HG02642 (cell line): ENCODE results near the gene ARHGAP6.

Source experiments
- ATAC-seq: cut with Tn5 transposase; IDR thresholded peaks from one replicate; pipeline ENCODE4 v1.9.1; 2021; ENCODE audit warnings: mild to moderate bottlenecking; ENCODE audit not compliant: unreplicated experiment, poor library complexity

Gene ARHGAP6

GRCh38 chrX:11209798-11210414, 455.8 kb downstream of the ARHGAP6 start:
- ATAC-seq = no peak

DNA sequence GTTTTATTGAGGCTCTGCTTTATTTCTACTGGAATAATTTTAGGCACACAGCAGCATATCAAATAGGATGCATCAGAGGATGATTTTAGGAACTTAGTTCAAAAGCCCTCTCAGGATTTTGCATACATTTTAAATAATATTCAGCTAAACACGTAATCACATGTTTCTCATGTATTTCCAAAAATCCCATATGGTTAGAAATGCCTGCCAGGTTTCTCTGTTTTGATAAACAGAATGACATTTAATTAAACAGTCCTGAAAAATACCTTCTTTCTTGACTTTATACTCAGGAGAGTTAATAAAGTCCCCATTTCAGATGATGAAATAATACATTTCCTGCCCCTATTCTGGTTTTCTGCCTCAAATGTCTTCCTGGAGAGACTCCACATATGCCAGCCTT, 459.0 kb downstream of the ARHGAP6 start:
- no peak for ATAC-seq

DNA sequence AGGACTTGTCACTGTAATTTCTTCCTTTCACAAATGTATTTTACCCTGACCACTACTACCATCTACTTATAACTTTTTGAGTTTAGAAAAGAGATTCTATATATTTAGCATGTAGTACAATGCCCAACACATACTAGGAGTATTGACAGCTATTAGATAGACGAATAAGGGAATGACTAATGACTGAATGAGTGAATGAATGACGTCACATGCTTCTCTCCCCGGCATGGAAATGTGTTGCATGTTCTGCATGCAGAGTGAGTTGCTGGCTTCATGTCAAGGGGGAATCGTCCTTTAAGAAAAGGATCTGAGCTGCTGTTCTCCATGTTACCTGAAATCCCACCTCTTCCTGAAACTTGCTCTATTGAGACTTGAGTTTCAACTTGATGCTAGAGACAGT, 459.9 kb downstream of the ARHGAP6 start:
- no peak for ATAC-seq

DNA sequence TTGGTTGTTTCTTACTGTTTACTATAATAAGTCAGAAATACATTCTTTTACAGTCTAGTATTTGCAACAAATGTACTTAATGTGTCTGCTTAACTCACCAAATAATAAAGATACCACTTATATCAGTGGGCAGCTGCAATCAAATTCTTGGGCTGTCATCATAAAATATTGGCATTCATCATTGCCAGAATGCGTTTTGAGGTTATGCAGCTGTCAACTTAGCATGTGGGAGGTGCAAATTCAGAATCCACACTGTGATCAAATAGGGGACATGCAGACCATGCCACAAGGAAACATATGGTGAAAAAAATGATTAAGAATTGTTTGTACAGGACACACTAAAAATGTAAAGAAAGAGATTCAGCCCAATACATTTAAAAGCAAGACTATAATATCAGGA, 468.0 kb downstream of the ARHGAP6 start:
- ATAC-seq = no peak

DNA sequence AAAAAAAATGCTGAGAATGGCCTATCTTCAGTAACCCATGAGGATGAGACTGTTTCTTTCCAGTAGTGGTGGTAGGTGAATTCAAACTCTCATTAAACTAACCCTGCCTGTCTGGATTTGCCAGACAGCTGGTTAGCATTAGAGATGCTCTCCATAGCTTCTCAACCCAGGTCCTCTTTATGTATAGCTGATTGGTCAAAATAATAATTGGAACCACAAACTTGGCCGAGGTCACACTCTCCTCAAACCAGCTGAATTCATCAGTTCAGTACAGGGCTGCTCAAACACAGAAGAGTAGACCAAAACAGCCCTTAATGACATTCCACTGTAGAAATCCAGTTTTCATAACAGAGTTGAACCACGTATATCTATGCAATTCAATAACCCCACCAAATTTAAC, 469.2 kb downstream of the ARHGAP6 start:
- ATAC-seq = no peak

DNA sequence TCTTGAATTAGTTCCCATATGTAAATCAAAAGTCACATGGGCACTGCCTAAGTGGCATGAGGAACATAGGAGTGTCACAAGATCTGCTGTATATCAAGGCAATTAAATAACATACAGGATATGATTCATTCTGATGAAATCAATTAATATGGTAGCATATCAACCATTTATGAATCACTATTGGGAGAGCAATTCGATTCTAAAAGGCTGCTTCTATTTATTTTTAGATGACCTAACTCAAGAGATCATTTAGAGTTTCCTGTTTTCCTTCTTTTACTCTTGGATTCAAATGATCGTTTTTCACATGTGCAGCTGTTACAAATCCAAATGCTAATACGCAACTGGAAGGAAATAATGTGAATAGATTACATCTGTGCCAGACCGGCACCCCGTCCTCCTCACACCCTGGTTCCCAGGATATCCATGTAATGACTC, 472.7 kb downstream of the ARHGAP6 start:
- ATAC-seq = no peak

DNA sequence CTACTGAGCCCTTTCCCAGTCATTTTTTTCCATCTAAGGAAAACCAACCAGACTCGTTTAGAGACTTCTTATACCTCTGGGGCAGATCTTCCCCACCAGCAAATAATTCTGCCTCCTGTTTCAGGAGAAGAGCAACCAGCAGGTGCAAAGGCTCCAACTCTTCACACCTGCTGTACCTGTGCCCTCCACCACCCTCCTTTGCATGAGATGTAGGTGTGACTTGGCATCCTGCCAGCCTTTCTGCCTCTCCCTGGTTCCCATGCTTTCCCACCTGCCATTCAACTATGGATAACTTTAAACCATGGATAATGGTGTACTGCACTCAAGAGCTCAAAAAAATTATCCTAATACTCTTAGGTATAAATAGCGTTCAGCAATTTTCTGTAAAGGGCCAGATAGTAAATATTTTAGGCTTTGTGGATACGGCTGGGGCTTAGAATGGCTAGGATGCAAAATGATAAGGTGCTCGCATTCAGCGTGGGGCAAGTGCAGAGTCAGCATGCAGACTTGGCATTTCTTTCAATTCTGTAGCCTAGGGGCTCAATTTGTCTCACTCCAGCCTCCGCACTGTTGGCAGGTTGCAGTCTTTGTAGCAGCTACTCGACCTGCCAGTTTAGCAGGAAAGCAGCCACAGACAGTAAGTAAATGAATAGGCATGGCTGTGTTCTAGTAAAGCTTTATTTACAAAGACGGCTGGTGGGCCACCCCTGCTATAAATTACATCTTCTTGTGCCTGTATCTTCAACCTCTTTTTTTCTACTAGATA, 474.8 kb downstream of the ARHGAP6 start:
- no peak for ATAC-seq

DNA sequence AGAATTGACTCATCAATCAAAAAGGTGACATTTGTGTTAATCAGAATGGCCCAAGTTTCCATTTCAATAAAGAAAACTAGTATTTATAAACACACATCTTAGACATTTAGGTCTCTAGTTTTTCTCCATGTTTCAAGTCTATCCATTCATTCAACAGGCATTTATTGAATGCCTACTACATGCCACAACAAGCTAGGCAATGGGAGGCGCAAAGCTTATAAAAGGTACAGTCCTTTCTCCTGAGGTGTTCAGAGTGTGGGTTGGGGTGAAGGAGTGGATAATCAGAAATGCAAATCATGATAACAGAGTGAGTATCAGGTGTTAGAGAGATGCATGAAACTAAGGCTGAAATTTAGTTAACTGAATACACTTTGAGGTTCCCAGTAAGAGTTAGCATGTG, 476.6 kb downstream of the ARHGAP6 start:
- no peak for ATAC-seq

- ATAC-seq = no peak
These were observed 477.1 kb downstream of the ARHGAP6 start for GRCh38 chrX:11188664-11189063.

- no peak for ATAC-seq
These were observed 478.7 kb downstream of the ARHGAP6 start for GRCh38 chrX:11187001-11187400.

- ATAC-seq = no peak
These were observed 479.9 kb downstream of the ARHGAP6 start for GRCh38 chrX:11185861-11186260.

DNA sequence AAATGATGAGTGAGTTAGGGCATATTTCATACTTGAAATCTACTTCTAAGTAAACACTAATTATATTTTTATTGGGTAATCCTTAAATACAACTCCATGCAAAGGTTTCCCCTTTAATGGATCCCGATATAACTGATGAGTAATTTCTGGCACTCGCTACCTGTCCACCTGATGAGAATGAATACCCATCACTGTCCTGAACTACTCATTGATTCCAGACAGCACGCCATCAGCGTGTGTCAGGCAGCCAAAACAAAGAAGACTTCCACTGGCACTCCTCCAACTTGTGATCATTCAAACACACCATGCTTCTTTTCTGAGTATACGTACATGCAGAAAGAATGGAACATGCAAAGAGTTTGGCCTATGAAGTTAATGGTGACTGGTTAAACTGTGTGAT, 485.1 kb downstream of the ARHGAP6 start:
- ATAC-seq = no peak

- no peak for ATAC-seq
These were observed 493.3 kb downstream of the ARHGAP6 start for GRCh38 chrX:11172415-11172814.

- ATAC-seq = no peak
These were observed 493.8 kb downstream of the ARHGAP6 start for GRCh38 chrX:11171956-11172355.

DNA sequence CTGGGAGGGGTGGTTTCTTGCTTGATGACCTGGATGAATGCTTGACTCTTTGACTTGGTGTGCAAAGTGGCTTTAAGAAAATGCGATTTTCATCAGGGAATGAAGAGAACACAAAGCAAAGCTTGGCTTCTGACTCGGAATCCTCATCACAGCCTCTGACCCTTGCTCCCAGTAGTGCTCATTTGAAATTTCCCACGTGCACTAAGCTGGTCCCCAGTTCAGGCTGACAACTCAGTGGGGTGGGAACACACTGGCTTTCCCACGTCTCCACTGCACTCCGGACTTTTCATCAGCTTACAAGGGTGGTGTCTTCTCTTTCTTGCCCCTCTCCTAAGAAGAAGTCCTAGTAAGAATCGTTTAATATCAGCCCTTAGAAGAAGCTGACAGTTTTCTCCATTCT, 501.3 kb downstream of the ARHGAP6 start:
- no peak for ATAC-seq

- no peak for ATAC-seq
These were observed 506.6 kb downstream of the ARHGAP6 start for GRCh38 chrX:11159149-11159548.

DNA sequence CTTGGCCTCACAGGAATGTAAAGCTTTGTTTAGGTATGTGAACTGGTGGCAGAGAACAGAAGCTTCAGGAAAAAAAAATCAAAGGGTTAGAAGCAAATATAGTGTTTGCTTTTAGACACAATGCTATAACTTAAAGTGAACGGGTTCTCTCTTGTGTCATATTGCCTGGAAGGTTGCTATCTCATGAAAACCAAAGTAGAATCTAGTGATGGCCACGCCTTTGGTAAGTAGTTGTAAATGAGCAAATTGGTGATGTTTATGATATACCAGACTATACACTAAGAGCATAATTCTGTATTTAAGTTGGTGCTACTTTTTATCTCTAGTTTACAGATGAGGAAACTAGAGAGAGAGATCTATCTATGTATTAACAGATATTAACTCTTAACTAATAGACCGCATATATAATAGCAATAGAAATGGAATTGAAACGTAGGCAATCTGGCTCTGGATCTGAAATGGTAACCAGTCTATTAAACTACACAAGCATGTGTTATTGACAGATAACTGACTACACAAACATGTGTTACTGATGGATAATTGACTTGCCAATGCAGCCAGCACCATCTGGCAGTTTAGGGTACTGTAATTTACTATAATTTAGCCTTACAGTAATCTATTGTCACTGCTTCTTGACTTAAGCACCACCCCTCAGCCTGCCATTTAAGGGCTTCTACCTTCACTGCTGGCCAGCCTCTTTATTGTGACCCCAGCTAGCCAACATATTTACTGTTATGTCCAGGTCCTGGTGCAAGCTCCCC, 513.7 kb downstream of the ARHGAP6 start:
- no peak for ATAC-seq

GRCh38 chrX:11148401-11148800, 517.3 kb downstream of the ARHGAP6 start:
- no peak for ATAC-seq

- no peak for ATAC-seq
These were observed 519.3 kb downstream of the ARHGAP6 start for GRCh38 chrX:11146411-11146810.

DNA sequence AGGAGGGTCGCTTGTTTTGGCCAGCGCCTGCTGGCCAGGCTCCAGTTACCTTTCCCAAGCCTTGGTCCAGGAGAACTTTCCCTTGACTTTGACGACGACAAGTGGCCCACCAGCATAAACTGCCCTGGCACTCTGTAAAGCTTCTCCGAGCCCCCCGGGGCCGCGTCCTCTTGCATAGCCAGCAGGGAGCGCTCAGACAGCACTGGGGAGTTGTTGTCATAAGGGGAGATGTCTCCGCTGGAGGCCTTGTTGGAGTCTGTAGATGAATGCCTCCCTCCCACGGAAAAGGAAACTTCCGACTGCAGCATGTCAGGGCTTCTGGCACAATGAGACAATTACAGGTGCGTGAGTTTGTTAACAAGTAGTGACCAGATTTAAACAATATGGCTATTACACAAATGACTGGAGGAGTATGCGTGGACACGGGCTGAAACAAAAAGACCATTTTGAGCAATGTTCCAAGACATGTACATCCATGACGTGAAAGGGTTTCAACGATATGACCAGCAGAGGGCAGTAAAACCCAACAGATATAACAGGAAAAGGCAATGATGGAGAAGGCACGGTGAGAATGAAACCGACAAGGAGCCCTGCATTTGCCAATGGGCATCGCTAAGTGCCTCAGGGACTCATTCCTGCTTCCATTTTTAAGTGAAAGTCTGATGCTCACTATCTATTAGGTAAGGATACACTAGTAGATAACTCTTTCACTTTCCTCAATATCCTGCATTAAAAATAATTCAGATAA, 521.6 kb downstream of the ARHGAP6 start:
- peak; percentile 82 for ATAC-seq
